GM19035 (cell line): ENCODE measurements around the gene ARFGAP1.

Source experiments
- ATAC-seq: cut with Tn5 transposase; IDR thresholded peaks from one replicate; pipeline ENCODE4 v1.9.1; 2021; ENCODE audit not compliant: unreplicated experiment

Gene ARFGAP1

GRCh38 chr20:63318391-63319163 is 46.0 kb downstream of the ARFGAP1 start:
- no peak for ATAC-seq

GRCh38 chr20:63319164-63320040 is 46.8 kb downstream of the ARFGAP1 start:
- no peak for ATAC-seq

DNA sequence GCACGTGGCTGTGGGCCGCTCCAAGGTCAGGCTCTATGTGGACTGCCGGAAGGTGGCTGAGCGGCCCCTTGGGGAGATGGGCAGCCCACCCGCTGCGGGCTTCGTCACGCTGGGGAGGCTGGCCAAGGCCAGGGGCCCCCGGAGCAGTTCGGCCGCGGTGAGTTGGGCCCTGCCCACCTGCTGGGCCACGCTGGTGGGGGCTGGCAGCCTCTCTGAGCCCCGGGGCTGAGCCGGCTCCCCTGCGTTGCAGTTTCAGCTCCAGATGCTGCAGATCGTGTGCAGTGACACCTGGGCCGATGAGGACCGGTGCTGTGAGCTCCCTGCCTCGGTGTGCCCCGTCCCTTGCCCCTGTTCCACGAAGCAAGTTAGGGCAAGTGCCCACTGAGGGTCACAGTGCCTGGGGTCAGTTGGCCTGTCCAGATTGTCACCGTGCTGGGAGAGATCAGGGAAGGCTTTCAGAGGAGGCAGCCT is 47.5 kb downstream of the ARFGAP1 start:
- no peak for ATAC-seq

GRCh38 chr20:63320616-63321147 is 48.1 kb downstream of the ARFGAP1 start:
- no peak for ATAC-seq

GRCh38 chr20:63321148-63321831 is 48.7 kb downstream of the ARFGAP1 start:
- no peak for ATAC-seq

- no peak for ATAC-seq
Observed at GRCh38 chr20:63322146-63322932, 49.7 kb downstream of the ARFGAP1 start.

DNA sequence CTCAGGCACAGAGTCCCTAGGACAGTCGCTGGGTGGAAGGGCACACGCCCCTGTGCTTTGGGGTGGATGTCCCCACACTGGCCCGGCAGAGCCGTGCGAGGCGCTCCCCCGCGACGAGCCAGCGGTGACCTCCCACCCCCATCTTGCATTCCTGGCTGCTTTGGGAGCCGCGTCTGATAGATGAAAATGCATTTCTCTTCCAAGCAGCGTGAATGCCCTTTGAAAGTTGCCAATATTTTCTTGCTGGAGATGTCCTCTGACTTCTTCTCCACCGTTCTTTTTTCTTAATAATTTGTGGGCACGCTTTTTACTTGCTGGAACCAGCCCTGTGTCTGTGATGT is 50.3 kb downstream of the ARFGAP1 start:
- no peak for ATAC-seq

GRCh38 chr20:63323357-63323981 is 50.9 kb downstream of the ARFGAP1 start:
- no peak for ATAC-seq

- no peak for ATAC-seq
Observed at GRCh38 chr20:63325021-63325471, 52.4 kb downstream of the ARFGAP1 start.

DNA sequence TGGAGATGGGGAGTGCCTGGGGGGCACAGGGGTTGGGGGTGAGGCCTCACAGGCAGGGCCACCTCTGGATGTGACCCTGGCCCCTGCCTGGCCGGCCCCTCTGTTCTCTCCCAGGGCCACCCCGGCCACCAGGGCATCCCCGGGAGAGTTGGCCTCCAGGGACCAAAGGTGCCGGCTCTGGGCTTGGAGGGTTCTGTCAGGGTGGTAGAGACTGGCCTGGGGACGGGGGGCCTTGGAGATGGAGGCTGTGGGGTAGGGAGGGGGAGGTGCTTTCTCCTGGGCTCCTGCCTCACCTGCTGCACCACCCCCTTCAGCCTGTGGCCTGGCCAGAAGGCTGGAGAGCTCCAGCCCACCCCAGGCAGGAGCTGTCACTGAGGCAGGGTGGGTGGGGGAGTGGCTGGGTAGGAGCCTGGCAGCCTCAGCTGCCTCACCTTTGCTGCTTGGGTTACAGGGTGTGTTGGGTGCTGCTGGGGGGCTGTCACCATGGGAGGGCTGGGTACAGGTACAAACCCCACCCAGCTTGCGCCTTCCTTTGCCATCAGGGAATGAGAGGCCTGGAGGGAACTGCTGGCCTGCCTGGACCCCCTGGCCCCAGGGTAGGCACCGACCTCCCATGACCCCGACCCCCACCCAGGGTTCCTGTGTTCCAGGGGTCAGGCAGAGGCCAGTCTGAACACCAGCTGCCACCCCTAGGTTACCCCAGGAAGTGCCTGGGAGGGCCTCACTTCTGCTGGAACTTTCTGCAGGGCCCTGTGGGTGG is 53.1 kb downstream of the ARFGAP1 start:
- no peak for ATAC-seq

GRCh38 chr20:63326314-63327230 is 54.0 kb downstream of the ARFGAP1 start:
- ATAC-seq: no peak

GRCh38 chr20:63327231-63327745 is 54.7 kb downstream of the ARFGAP1 start:
- ATAC-seq: no peak

- ATAC-seq: no peak
Observed at GRCh38 chr20:63328026-63328700, 55.5 kb downstream of the ARFGAP1 start.

GRCh38 chr20:63328718-63329275 is 56.2 kb downstream of the ARFGAP1 start:
- no peak for ATAC-seq

DNA sequence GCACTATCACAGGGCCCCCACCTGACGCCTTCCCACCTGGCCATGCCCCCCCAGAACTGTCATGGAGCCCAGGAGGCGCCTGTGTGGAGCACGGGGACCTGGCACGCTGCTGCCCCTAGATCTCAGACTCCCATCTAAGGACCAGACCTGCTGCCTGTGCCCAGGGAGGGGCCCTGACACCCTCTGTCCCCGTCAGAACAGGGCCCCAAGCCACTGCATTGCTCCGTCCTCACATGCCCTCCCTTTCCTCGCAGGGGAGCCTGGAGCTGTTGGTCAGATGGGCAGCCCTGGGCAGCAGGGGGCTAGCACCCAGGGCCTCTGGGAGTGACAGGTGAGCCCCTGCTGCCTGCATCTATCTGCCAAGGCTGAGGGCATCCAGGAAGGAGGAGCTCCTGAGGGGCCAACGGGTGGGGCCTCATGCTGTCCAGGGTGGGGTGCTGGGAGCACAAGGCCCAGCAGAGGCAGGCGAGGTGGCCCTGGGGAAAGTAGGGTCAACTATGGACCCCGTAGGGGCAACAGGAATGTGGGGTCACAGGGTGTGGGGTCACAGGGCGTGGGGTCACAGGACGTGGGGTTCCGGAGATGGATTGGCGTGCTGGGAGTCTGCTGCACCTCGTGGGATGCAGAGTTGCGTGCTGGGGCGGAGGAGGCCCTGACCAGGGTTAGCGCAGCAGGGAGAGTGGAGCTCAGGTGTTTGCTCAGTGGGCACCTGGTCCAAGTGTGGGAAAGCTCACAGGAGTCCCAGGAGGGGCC is 56.9 kb downstream of the ARFGAP1 start:
- no peak for ATAC-seq

- no peak for ATAC-seq
Observed at GRCh38 chr20:63330084-63330760, 57.6 kb downstream of the ARFGAP1 start.
